ENCODE results near the gene EYS.

EYS gene

GRCh38 chr6:64062960-64063683 is 1643.9 kb downstream of the EYS start:
- Histone ChIP-seq H4K20me1 (ENCODE audit: insufficient read depth, low read length) (no peaks in the 10 kb centered on the region), H3K9me3 (replicated peaks; ENCODE audit: insufficient read depth, low read length) (no peaks in the 10 kb centered on the region), H3K36me3 (replicated peaks; ENCODE audit: insufficient read depth, low read length) (no peaks in the 10 kb centered on the region), H3K79me2 (ENCODE audit: low read length) (no peaks in the 10 kb centered on the region), H3K4me2 (ENCODE audit: low read depth, low read length) (no peak overlapping the region), H3K4me1 (ENCODE audit: low read length) (no peaks in the 10 kb centered on the region), H3K4me3 (ENCODE audit: low read length) (no peak overlapping the region), H3F3A (ENCODE audit: insufficient read depth, low read length) (no peaks in the 10 kb centered on the region), H3K27me3 (replicated peaks; ENCODE audit: insufficient read depth, low read length) (no peaks in the 10 kb centered on the region), H3K27ac (ENCODE audit: low read length) (no peak overlapping the region), H3K9me2 (replicated peaks; ENCODE audit: insufficient read depth, low read length) (no peaks in the 10 kb centered on the region), H2AFZ (ENCODE audit: low read length) (no peak overlapping the region), H3K9ac (ENCODE audit: low read length) (no peak overlapping the region)
- no peak for DNase-seq
- TF ChIP-seq EZH2phosphoT487 (IDR thresholded peaks at IDR 0.05; ENCODE audit: low read length) (no peak), EZH2 (optimal IDR thresholded peaks at IDR 0.05; ENCODE audit: low read depth, low read length) (no peak), CTCF (IDR thresholded peaks at IDR 0.05; ENCODE audit: low read length) (no peak)

GRCh38 chr6:64054861-64055260 is 1652.2 kb downstream of the EYS start:
- TF ChIP-seq CTCF (IDR thresholded peaks at IDR 0.05; ENCODE audit: low read length) (no peak), EZH2 (optimal IDR thresholded peaks at IDR 0.05; ENCODE audit: low read depth, low read length) (no peak), EZH2phosphoT487 (IDR thresholded peaks at IDR 0.05; ENCODE audit: low read length) (no peak)
- Histone ChIP-seq H3K9ac (ENCODE audit: low read length) (no peak overlapping the region), H3K4me1 (ENCODE audit: low read length) (no peaks in the 10 kb centered on the region), H3K4me2 (ENCODE audit: low read depth, low read length) (no peak overlapping the region), H3K9me3 (replicated peaks; ENCODE audit: insufficient read depth, low read length) (no peaks in the 10 kb centered on the region), H3K27me3 (replicated peaks; ENCODE audit: insufficient read depth, low read length) (no peaks in the 10 kb centered on the region), H3K27ac (ENCODE audit: low read length) (no peak overlapping the region), H4K20me1 (ENCODE audit: insufficient read depth, low read length) (no peaks in the 10 kb centered on the region), H3K4me3 (ENCODE audit: low read length) (no peak overlapping the region), H3K36me3 (replicated peaks; ENCODE audit: insufficient read depth, low read length) (no peaks in the 10 kb centered on the region), H3K9me2 (replicated peaks; ENCODE audit: insufficient read depth, low read length) (no peaks in the 10 kb centered on the region), H2AFZ (ENCODE audit: low read length) (no peak overlapping the region), H3F3A (ENCODE audit: insufficient read depth, low read length) (no peaks in the 10 kb centered on the region), H3K79me2 (ENCODE audit: low read length) (no peaks in the 10 kb centered on the region)
- DNase-seq, result no peak

- no peak overlapping the region for H3K4me2 ChIP-seq (ENCODE audit: low read depth, low read length)
- DNase-seq, result no peak
Observed at GRCh38 chr6:64050590-64050989, 1656.4 kb downstream of the EYS start.

More at GRCh38 chr6:64050590-64050989, 1656.4 kb downstream of the EYS start:
- no peaks in the 10 kb centered on the region for H3K4me1 ChIP-seq (ENCODE audit: low read length)
- H3K27me3 ChIP-seq (replicated peaks; ENCODE audit: insufficient read depth, low read length), result no peaks in the 10 kb centered on the region
- no peak overlapping the region for H3K9ac ChIP-seq (ENCODE audit: low read length)
- no peaks in the 10 kb centered on the region for H3K9me2 ChIP-seq (replicated peaks; ENCODE audit: insufficient read depth, low read length)
- no peaks in the 10 kb centered on the region for H3F3A ChIP-seq (ENCODE audit: insufficient read depth, low read length)
- no peaks in the 10 kb centered on the region for H3K79me2 ChIP-seq (ENCODE audit: low read length)
- no peaks in the 10 kb centered on the region for H3K36me3 ChIP-seq (replicated peaks; ENCODE audit: insufficient read depth, low read length)
- no peak overlapping the region for H3K27ac ChIP-seq (ENCODE audit: low read length)
- no peak overlapping the region for H3K4me3 ChIP-seq (ENCODE audit: low read length)
- H3K9me3 ChIP-seq (replicated peaks; ENCODE audit: insufficient read depth, low read length), result no peaks in the 10 kb centered on the region
- no peak overlapping the region for H2AFZ ChIP-seq (ENCODE audit: low read length)
- TF ChIP-seq EZH2phosphoT487 (IDR thresholded peaks at IDR 0.05; ENCODE audit: low read length) (no peak), EZH2 (optimal IDR thresholded peaks at IDR 0.05; ENCODE audit: low read depth, low read length) (no peak), CTCF (IDR thresholded peaks at IDR 0.05; ENCODE audit: low read length) (no peak)
- no peaks in the 10 kb centered on the region for H4K20me1 ChIP-seq (ENCODE audit: insufficient read depth, low read length)

Measured in MM.1S (cell line).